GM19455 (cell line): ENCODE measurements around the gene SPC24.
"Not testable (repeated sequence)": the region's sequence is repeated elsewhere in the genome, so short reads cannot be mapped to it uniquely, and the experiment has no call there.

Source experiments
- ATAC-seq: cut with Tn5 transposase; IDR thresholded peaks from one replicate; pipeline ENCODE4 v1.9.1; 2021; ENCODE audit not compliant: unreplicated experiment

The SPC24 gene

GRCh38 chr19:11166281-11167142, 10.9 kb upstream of the SPC24 start:
- no peak for ATAC-seq

GRCh38 chr19:11165486-11166030, 10.0 kb upstream of the SPC24 start:
- ATAC-seq = no peak

GRCh38 chr19:11164879-11165406, 9.4 kb upstream of the SPC24 start:
- no peak for ATAC-seq

- no peak for ATAC-seq
Observed at GRCh38 chr19:11164296-11164695, 8.7 kb upstream of the SPC24 start.

GRCh38 chr19:11160440-11160768, 4.8 kb upstream of the SPC24 start:
- ATAC-seq = not testable (repeated sequence)

- ATAC-seq = no peak
Observed at GRCh38 chr19:11159598-11160439, 4.2 kb upstream of the SPC24 start.

GRCh38 chr19:11154683-11155047, 917 bp downstream of the SPC24 start:
- ATAC-seq = no peak

- no peak for ATAC-seq
Observed at GRCh38 chr19:11152318-11153062, 3.1 kb downstream of the SPC24 start.

GRCh38 chr19:11151181-11151580, 4.4 kb downstream of the SPC24 start:
- ATAC-seq = no peak

GRCh38 chr19:11148001-11148400, 7.6 kb downstream of the SPC24 start:
- no peak for ATAC-seq

GRCh38 chr19:11145536-11145924, 10.1 kb downstream of the SPC24 start:
- ATAC-seq = no peak

- ATAC-seq = no peak
Observed at GRCh38 chr19:11142528-11143171, 12.9 kb downstream of the SPC24 start.

- no peak for ATAC-seq
Observed at GRCh38 chr19:11141937-11142527, 13.6 kb downstream of the SPC24 start.

GRCh38 chr19:11140896-11141295, 14.7 kb downstream of the SPC24 start:
- no peak for ATAC-seq

- ATAC-seq = not testable (repeated sequence)
Observed at GRCh38 chr19:11140023-11140538, 15.5 kb downstream of the SPC24 start.

GRCh38 chr19:11138601-11139300, 16.8 kb downstream of the SPC24 start:
- ATAC-seq = no peak

- ATAC-seq = no peak
Observed at GRCh38 chr19:11137542-11138384, 17.8 kb downstream of the SPC24 start.

- no peak for ATAC-seq
Observed at GRCh38 chr19:11136400-11137101, 19.0 kb downstream of the SPC24 start.
